MM.1S (cell line): Measurements from ENCODE around the gene SNX19.

Source experiments
- DNase-seq: peaks from one replicate; pipeline ENCODE4 v3.0.0-alpha.2; 2015
- H2AFZ ChIP-seq: fragments of 300-600 bp; sonication (generic); 2 replicates; pipeline ENCODE4 v1.6.0; 2016; ENCODE audit warnings: antibody characterized with exemption, low read length
- H3F3A ChIP-seq: fragments of 300-600 bp; sonication (generic); 2 replicates; pipeline ENCODE4 v1.6.1; 2016; ENCODE audit warnings: mild to moderate bottlenecking, antibody characterized with exemption, low read length, moderate library complexity, mixed read lengths; ENCODE audit not compliant: insufficient read depth
- H3K27ac ChIP-seq: fragments of 300-600 bp; sonication (generic); 2 replicates; pipeline ENCODE4 v1.5.1; 2016; ENCODE audit warnings: mild to moderate bottlenecking, low read length
- H3K27me3 ChIP-seq: fragments of 300-600 bp; sonication (generic); replicated peaks from 2 replicates; pipeline ENCODE4 v1.6.0; 2016; ENCODE audit warnings: low read length; ENCODE audit not compliant: insufficient read depth
- H3K36me3 ChIP-seq: fragments of 300-600 bp; sonication (generic); replicated peaks from 2 replicates; pipeline ENCODE4 v1.6.1; 2016; ENCODE audit warnings: mild to moderate bottlenecking, low read length, mixed read lengths; ENCODE audit not compliant: insufficient read depth
- H3K4me1 ChIP-seq: fragments of 300-600 bp; sonication (generic); 2 replicates; pipeline ENCODE4 v1.6.1; 2016; ENCODE audit warnings: low read length, mixed read lengths
- H3K4me2 ChIP-seq: fragments of 300-600 bp; sonication (generic); 2 replicates; pipeline ENCODE4 v1.6.0; 2016; ENCODE audit warnings: low read depth, low read length
- H3K4me3 ChIP-seq: fragments of 300-600 bp; sonication (generic); 2 replicates; pipeline ENCODE4 v1.5.1; 2016; ENCODE audit warnings: low read length, mixed read lengths
- H3K79me2 ChIP-seq: fragments of 300-600 bp; sonication (generic); 2 replicates; pipeline ENCODE4 v1.6.1; 2016; ENCODE audit warnings: mixed run types, low read length, mixed read lengths
- H3K9ac ChIP-seq: fragments of 300-600 bp; sonication (generic); 2 replicates; pipeline ENCODE4 v1.6.1; 2016; ENCODE audit warnings: low read length, mixed read lengths
- H3K9me2 ChIP-seq: fragments of 300-600 bp; sonication (generic); replicated peaks from 2 replicates; pipeline ENCODE4 v1.6.1; 2016; ENCODE audit warnings: mild to moderate bottlenecking, low read length, mixed read lengths; ENCODE audit not compliant: insufficient read depth
- H3K9me3 ChIP-seq: fragments of 300-600 bp; sonication (generic); replicated peaks from 2 replicates; pipeline ENCODE4 v1.6.1; 2016; ENCODE audit warnings: mild to moderate bottlenecking, low read length, mixed read lengths; ENCODE audit not compliant: insufficient read depth
- H4K20me1 ChIP-seq: fragments of 300-600 bp; sonication (generic); 2 replicates; pipeline ENCODE4 v1.6.1; 2016; ENCODE audit warnings: mild to moderate bottlenecking, low read length, moderate library complexity, mixed read lengths; ENCODE audit not compliant: insufficient read depth
- CTCF ChIP-seq: fragments of 300-600 bp; sonication (generic); IDR thresholded peaks from 2 replicates; pipeline ENCODE4 v1.5.1; 2016; ENCODE audit warnings: antibody characterized with exemption, low read length, mixed read lengths
- EZH2 ChIP-seq: fragments of 300-600 bp; sonication (generic); optimal IDR thresholded peaks from 2 replicates; pipeline ENCODE3; 2017; ENCODE audit warnings: low read depth, mild to moderate bottlenecking, antibody characterized with exemption, low read length, mixed read lengths
- EZH2phosphoT487 ChIP-seq: fragments of 300-600 bp; sonication (generic); IDR thresholded peaks from 2 replicates; pipeline ENCODE4 v1.6.1; 2018; ENCODE audit warnings: antibody characterized with exemption, low read length

The SNX19 gene

DNA sequence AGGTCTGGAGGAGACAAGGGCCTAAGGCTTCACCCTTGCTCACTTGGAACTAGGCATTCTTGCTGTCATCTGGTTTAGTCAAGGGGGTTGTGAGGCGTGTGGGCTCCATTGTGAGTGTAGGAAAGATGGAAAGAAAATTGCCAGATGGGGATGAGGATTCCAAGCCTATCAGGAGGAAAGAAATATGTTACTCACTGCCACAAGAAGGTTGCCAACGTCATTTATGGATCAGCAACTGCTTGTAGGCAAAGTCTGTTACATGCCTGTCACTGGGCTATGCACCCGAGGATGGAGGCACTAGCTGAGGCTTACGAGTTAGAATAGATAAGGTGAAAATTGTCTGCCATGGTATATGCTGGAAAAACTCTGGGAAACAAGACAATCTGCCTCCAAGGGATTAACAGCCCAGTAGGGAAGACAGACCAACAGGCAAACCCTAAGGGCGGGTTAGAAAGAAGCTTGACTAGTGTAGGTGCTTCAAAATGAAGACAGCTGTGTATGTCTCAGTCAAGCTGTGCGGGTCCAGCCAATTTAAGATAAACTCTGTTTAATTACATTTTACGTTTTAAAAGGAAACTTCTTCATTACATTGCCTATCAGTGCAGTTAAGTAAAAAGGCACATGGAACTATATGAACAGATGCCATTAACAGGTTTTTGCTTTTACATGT, 47.4 kb downstream of the SNX19 start:
- no peak for DNase-seq
- Histone ChIP-seq H3K27me3 (no peaks in the 10 kb centered on the region), H3K79me2 (no peaks in the 10 kb centered on the region), H3F3A (no peaks in the 10 kb centered on the region), H2AFZ (no peak overlapping the region), H3K4me1 (no peaks in the 10 kb centered on the region), H3K36me3 (no peaks in the 10 kb centered on the region), H3K4me2 (no peak overlapping the region), H4K20me1 (no peaks in the 10 kb centered on the region), H3K27ac (no peak overlapping the region), H3K4me3 (no peak overlapping the region), H3K9me2 (no peaks in the 10 kb centered on the region), H3K9ac (no peak overlapping the region), H3K9me3 (no peaks in the 10 kb centered on the region)
- TF ChIP-seq CTCF, result no peak
- TF ChIP-seq EZH2phosphoT487, result no peak
- TF ChIP-seq EZH2, result no peak

DNA sequence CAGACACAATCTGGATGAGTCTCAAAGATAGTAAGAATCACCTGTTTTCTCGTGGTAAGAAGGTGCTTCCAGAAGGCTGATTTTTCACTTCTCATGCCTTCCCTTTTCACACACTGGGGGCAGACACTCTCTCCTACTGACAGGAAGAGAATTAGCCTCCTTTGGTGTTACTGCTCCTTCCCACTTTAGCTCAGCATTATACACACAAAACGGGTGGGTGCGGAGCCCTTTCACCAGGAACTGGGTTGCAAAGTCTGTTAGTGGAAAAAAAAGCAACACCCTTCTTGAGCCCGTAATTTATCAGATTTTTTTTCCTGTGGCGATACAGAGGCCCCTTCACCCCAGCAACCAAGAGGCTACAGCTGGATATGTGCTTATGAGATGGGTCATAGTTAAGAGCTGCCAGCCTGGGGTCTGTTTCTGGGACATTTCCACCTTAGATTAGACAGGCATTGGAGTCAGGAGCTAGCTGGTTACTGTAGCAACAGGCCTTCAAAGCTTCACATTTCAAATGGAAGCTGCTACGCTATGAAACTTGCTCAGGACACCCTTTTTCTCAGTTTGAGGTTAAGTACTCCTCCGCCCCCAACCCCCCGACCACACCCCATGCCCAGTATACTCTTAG, 48.1 kb downstream of the SNX19 start:
- Histone ChIP-seq H3K27ac (no peak overlapping the region), H3K4me3 (no peak overlapping the region), H3K9ac (no peak overlapping the region), H3K4me1 (no peaks in the 10 kb centered on the region), H4K20me1 (no peaks in the 10 kb centered on the region), H3K27me3 (no peaks in the 10 kb centered on the region), H3K9me2 (no peaks in the 10 kb centered on the region), H3K9me3 (no peaks in the 10 kb centered on the region), H3K4me2 (no peak overlapping the region), H3F3A (no peaks in the 10 kb centered on the region), H3K79me2 (no peaks in the 10 kb centered on the region), H2AFZ (no peak overlapping the region), H3K36me3 (no peaks in the 10 kb centered on the region)
- TF ChIP-seq CTCF (no peak), EZH2 (no peak), EZH2phosphoT487 (no peak)
- no peak for DNase-seq

DNA sequence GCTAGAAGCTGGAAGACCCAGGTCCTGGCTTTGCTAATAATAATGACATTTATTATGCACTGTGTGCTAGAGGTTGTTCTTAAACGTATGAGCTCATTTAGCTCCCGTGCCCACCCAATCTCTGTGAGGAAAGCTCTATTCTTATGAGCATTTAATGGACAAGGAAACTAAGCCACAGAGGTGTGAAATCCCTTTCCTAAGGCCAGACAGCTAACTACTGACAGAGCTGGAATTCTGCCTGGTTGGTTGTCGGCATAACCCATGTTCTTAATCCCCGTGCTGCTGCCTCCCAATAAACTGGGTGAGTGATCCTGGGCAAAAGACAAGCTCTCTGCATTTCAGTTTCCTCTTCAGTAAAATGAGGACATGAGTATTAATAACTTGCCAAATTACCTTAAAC, 49.4 kb downstream of the SNX19 start:
- Histone ChIP-seq H3K4me3 (no peak overlapping the region), H3F3A (no peaks in the 10 kb centered on the region), H3K27me3 (no peaks in the 10 kb centered on the region), H4K20me1 (no peaks in the 10 kb centered on the region), H3K4me2 (no peak overlapping the region), H3K27ac (no peak overlapping the region), H3K9me2 (no peaks in the 10 kb centered on the region), H3K9me3 (no peaks in the 10 kb centered on the region), H3K79me2 (no peaks in the 10 kb centered on the region), H3K4me1 (peaks cover under 1% of the 10 kb centered on the region; the same call in 1 of the 2 replicates), H3K9ac (no peak overlapping the region), H3K36me3 (no peaks in the 10 kb centered on the region), H2AFZ (no peak overlapping the region)
- TF ChIP-seq EZH2 (no peak), EZH2phosphoT487 (no peak), CTCF (no peak)
- no peak for DNase-seq
